Measurements from ENCODE around the gene NEXN.

DNA sequence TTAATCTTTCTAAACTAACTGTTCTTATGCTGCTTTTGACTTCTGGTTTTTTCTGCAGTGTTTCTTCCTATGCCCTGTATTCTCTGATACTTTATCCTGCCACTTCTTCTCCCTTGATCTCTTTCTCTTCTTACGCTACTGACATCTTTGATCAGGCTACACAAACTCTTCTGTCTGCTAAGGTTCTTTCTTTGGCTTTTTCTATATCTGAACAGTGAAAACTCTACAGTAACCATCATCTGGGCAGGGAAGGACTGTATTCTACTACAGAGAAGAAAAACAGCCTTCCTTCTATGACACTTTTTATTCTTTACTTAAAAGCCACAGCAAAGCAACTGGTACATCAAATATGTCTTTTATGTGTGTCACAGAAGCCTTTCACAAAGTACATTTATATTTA lies 7.4 kb upstream of the NEXN start:
- TF ChIP-seq, protein P1, sequence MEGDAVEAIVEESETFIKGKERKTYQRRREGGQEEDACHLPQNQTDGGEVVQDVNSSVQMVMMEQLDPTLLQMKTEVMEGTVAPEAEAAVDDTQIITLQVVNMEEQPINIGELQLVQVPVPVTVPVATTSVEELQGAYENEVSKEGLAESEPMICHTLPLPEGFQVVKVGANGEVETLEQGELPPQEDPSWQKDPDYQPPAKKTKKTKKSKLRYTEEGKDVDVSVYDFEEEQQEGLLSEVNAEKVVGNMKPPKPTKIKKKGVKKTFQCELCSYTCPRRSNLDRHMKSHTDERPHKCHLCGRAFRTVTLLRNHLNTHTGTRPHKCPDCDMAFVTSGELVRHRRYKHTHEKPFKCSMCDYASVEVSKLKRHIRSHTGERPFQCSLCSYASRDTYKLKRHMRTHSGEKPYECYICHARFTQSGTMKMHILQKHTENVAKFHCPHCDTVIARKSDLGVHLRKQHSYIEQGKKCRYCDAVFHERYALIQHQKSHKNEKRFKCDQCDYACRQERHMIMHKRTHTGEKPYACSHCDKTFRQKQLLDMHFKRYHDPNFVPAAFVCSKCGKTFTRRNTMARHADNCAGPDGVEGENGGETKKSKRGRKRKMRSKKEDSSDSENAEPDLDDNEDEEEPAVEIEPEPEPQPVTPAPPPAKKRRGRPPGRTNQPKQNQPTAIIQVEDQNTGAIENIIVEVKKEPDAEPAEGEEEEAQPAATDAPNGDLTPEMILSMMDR (IDR thresholded peaks at IDR 0.05 in 8 of 11, conservative IDR thresholded peaks at IDR 0.05 in 3 of 11) = no peak
- no peak for TF ChIP-seq POLR2A (IDR thresholded peaks at IDR 0.05)
- no peak for TF ChIP-seq POLR2AphosphoS5 (IDR thresholded peaks at IDR 0.05)
